PC-9 (cell line): ENCODE measurements around the gene MAGEA3.

ENCODE experiments used
- CTCF ChIP-seq: fragments of 200-600 bp; sonication (generic); conservative IDR thresholded peaks from 2 replicates; pipeline ENCODE4 v1.6.1; 2017; ENCODE audit warnings: mixed run types, antibody characterized with exemption, mild to moderate bottlenecking, moderate library complexity
- EZH2 ChIP-seq: fragments of 200-600 bp; sonication (generic); IDR thresholded peaks from 2 replicates; pipeline ENCODE4 v1.8.0; 2017; ENCODE audit warnings: antibody characterized with exemption, low read depth

- no peak for TF ChIP-seq CTCF
- no peak for TF ChIP-seq EZH2
Observed at GRCh38 chrX:152735101-152735500, 36.5 kb downstream of the MAGEA3 start.
